SK-N-SH treated with all-trans-retinoic acid at 6 μM for 48 hours (cell line): ENCODE data around the gene CORO7.

Source experiments
- OSR1 ChIP-seq: fragments of 250-450 bp; sonication (Bioruptor Pico); IDR thresholded peaks from 2 replicates; pipeline ENCODE4 v1.8.0; 2022; ENCODE audit warnings: moderate library complexity, mild to moderate bottlenecking, inconsistent platforms
- RARB ChIP-seq: fragments of 250-450 bp; sonication (Bioruptor Pico); IDR thresholded peaks from 2 replicates; pipeline ENCODE4 v1.8.0; 2021; ENCODE audit warnings: mild to moderate bottlenecking, moderate library complexity
- SNAI2 ChIP-seq: fragments of 250-450 bp; sonication (Bioruptor Pico); IDR thresholded peaks from 2 replicates; pipeline ENCODE4 v1.5.0; 2020; ENCODE audit warnings: mild to moderate bottlenecking, moderate library complexity
- ZNF8 ChIP-seq: fragments of 450-650 bp; formaldehyde crosslinking; IDR thresholded peaks from 2 replicates; pipeline ENCODE4 v1.5.0; 2020; ENCODE audit warnings: mild to moderate bottlenecking, moderate library complexity

- TF ChIP-seq ZNF8 (CRISPR knock-in tag) (no peak), SNAI2 (no peak), OSR1 (no peak), RARB (CRISPR knock-in tag) (no peak)
These were observed 17.8 kb upstream of the CORO7 start for GRCh38 chr16:4433914-4434787.
